Effector memory CD8-positive, alpha-beta T cell (primary cell): ENCODE data around the gene LHFPL6.

Experiments
- ATAC-seq: fragments of 150-1000 bp; cut with Tn5 transposase; replicated peaks from 2 replicates; pipeline ENCODE4 v1.10.0; 2021; ENCODE audit warnings: mild to moderate bottlenecking, moderate library complexity
- DNase-seq, 3 experiments: peaks; one replicate each; pipeline ENCODE4 v3.0.0; 2021
- H3K27ac Mint-ChIP-seq, 2 donors: one replicate each; pipeline ENCODE4 v1.8.0; 2022; ENCODE audit warnings: mild to moderate bottlenecking in 2 of 2, mixed read lengths in 2 of 2, moderate library complexity in 2 of 2
- H3K27me3 Mint-ChIP-seq, 2 donors: one replicate each; pipeline ENCODE4 v1.8.0; 2022; ENCODE audit warnings: mixed read lengths in 2 of 2
- H3K36me3 Mint-ChIP-seq: one replicate; pipeline ENCODE4 v1.8.0; 2022; ENCODE audit warnings: mild to moderate bottlenecking, moderate library complexity, mixed read lengths; ENCODE audit not compliant: insufficient read depth
- H3K4me1 Mint-ChIP-seq, 2 donors: one replicate each; pipeline ENCODE4 v1.8.0; 2022; ENCODE audit warnings: low read depth in 2 of 2, mixed read lengths in 2 of 2
- H3K4me3 Mint-ChIP-seq, 2 donors: one replicate each; pipeline ENCODE4 v1.8.0; 2022; ENCODE audit warnings: mild to moderate bottlenecking in 2 of 2, mixed read lengths in 2 of 2, moderate library complexity in 2 of 2
- H3K9me3 Mint-ChIP-seq, 2 donors: one replicate each; pipeline ENCODE4 v1.8.0; 2022; ENCODE audit warnings: mixed read lengths in 2 of 2

The LHFPL6 gene

DNA sequence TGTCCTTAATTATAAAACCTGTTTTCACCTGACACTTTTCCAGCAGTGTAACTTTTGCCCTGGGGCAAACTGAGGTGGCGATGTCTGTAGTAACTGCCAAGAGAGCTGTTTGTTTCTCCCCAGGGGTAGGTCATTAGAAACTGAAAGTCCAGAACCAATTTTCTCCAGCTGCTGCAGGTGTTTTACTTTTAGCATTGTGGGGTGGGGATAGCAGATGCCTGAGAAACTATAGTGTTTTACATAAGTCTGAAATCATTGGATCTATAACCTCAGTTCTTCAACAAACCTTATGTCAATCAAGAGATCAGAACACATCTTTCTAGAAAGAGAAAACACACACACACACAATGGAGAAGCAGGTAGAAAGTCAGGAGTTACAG lies 92.7 kb downstream of the LHFPL6 start:
- ATAC-seq: no peak
- DNase-seq: no peak
- Mint-ChIP-seq H3K27me3 (peaks cover 8 to 19% of the 10 kb centered on the region in 2 donors), H3K4me3 (no peak overlapping the region), H3K36me3 (no peaks in the 10 kb centered on the region), H3K27ac (no peak overlapping the region), H3K4me1 (no peaks in the 10 kb centered on the region), H3K9me3 (no peaks in the 10 kb centered on the region)

DNA sequence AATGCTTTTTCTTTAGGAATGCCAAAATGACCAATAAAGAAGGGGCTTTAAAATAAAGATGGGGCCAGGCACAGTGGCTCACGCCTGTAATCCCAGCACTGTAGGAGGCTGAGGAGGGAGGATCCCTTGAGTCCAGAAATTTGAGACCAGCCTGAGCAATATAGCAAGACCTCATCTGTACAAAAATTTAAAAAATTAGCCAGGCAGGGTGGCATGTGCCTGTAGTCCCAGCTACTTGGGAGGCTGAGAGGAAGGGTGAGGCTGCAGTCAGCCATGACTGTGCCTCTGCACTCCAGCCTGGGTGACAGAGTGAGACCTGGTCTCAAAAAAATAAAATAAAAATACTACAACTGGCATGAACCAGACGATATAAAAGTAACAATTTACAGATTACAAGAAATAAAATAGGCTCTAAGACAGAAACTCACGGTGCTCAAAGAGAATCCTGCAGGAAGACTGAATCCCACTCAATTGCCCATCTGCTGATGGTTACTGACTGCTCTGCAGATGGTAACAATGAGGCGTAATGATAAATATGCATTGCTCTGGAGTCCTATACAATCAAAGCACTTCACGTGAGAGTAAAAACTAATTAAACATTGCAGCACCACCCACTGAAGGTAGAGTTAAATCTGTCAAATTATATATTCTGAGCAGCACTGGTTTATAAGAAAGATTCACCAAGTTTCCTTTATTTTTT lies 93.2 kb downstream of the LHFPL6 start:
- H3K36me3 Mint-ChIP-seq: no peaks in the 10 kb centered on the region
- H3K9me3 Mint-ChIP-seq: no peaks in the 10 kb centered on the region
- DNase-seq (no peak), ATAC-seq (no peak)
- no peaks in the 10 kb centered on the region for H3K4me1 Mint-ChIP-seq
- H3K27ac Mint-ChIP-seq: no peak overlapping the region
- H3K27me3 Mint-ChIP-seq: peaks cover 13 to 19% of the 10 kb centered on the region in 2 donors
- H3K4me3 Mint-ChIP-seq: no peak overlapping the region

DNA sequence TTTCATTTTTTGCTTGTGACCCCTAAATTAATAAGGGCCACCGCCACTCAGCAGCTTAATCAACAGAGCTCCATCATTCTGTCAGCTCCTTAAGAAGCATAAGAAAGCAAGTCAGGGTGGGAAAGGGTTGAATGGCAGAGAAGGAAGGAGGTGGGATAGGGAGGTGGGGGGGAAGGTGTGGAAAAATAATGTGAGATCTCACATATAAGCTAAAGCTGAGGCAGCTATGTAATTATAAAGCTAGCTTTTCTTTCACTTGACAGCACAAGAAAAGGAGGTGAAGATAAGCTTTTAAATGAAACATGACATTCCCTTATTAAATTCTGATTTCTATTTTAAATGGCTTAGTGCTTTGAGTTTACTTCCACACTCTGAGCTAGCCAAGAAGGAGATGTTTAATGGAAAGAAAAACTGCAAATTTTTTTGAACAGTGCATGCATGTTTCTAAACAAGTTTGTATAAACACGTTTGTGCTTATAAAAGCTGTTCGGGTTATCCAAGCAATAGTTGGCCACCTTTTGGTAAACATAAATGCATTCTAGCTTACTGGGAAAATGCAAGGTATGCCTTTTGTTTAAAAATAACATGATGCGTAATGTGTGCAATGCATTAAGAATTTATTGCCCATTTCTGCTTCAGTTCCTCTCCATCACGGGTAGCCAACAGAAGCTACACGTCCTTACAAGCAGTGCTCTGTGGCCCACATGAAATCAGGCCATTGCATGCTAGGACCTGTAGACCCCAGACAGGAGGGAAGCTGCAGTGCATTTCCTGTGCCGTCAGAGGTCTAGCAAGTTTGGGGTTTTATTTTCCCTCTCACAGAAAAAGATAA lies 96.2 kb downstream of the LHFPL6 start:
- H3K4me3 Mint-ChIP-seq: no peak overlapping the region
- peaks cover 14 to 17% of the 10 kb centered on the region in 2 donors for H3K27me3 Mint-ChIP-seq
- H3K4me1 Mint-ChIP-seq: no peaks in the 10 kb centered on the region
- no peaks in the 10 kb centered on the region for H3K9me3 Mint-ChIP-seq
- no peaks in the 10 kb centered on the region for H3K36me3 Mint-ChIP-seq
- H3K27ac Mint-ChIP-seq: no peak overlapping the region
- ATAC-seq (no peak), DNase-seq (no peak)

DNA sequence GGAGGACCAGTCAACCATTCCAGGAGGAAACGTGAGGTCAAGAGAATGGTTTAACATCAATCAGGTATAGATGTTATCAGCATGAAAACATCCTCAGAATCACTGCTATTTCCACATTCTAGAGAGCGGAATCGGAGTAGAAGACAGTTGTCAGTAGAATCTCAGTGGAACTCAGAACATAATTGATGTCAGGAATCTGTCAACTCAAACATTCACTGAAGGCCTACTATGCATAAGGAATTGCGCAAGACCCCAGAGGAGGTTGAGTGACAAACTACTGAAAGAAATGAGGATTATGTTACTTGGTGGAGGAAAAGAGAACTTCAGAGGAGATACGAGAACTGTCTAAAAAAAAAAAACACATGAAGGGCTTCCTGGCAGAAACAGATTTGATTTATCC lies 97.8 kb downstream of the LHFPL6 start:
- H3K4me1 Mint-ChIP-seq: no peaks in the 10 kb centered on the region
- no peak overlapping the region for H3K27ac Mint-ChIP-seq
- ATAC-seq (no peak), DNase-seq (no peak)
- H3K9me3 Mint-ChIP-seq: no peaks in the 10 kb centered on the region
- H3K27me3 Mint-ChIP-seq: peaks cover 9 to 20% of the 10 kb centered on the region in 2 donors
- H3K4me3 Mint-ChIP-seq: no peak overlapping the region
- no peaks in the 10 kb centered on the region for H3K36me3 Mint-ChIP-seq

DNA sequence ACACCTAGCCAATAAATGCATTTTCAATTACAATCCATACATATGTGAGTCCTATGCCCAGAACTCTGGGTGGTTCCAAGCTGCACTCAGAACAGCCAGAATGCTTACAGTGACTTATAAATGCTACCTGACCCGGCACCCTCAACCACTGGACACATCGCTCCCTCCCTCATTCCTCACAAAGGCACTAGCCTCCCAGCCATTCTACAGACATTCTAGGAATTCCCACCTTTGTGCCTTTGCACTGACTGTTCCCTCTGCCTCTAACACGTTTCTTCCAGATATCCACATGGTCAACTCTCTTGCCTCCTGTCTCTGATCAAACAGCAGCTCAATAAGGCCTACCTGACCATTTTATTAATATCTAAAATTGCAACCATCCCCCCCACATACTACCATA lies 99.9 kb downstream of the LHFPL6 start:
- Mint-ChIP-seq H3K4me1 (no peaks in the 10 kb centered on the region), H3K27ac (no peak overlapping the region), H3K36me3 (no peaks in the 10 kb centered on the region), H3K9me3 (no peaks in the 10 kb centered on the region), H3K4me3 (no peak overlapping the region), H3K27me3 (peaks cover 0 to 35% of the 10 kb centered on the region in 2 donors)
- ATAC-seq: no peak
- no peak for DNase-seq

DNA sequence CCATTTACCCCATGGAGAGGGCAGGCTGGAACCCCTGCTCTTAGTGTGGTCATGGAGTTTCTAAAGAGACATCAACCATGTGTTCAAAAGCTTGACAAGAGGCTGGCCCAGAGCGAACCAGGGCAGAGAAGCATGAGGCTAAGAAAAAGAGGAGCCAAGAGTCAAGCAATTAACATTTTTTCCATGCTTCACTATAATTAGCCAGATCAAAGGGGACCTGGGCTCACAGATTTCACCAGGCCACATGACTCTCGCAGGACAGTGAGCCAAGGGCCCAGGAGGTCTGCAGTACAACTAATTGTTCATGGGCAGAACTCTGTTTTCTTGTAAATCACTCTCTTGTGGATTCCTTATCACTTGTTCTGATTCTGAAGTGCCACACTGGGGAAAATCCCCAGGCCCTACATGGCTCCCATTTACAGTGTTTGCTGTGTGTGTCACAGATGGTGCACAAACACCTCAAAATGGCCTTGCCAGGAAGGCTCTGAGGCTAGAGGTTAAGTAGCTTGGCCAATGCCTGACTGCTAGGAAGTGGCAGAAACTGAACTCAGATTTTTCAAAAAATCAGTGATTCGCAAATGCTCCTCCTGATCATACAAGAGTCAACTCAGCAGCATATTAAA lies 101.2 kb downstream of the LHFPL6 start:
- ATAC-seq: no peak

GRCh38 chr13:39499604-39500003 lies 103.4 kb downstream of the LHFPL6 start:
- DNase-seq (no peak), ATAC-seq (no peak)
- Mint-ChIP-seq H3K36me3 (no peaks in the 10 kb centered on the region), H3K4me1 (no peaks in the 10 kb centered on the region), H3K27ac (no peak overlapping the region), H3K9me3 (no peaks in the 10 kb centered on the region), H3K27me3 (peaks cover 6 to 34% of the 10 kb centered on the region in 2 donors), H3K4me3 (no peak overlapping the region)

More for the DNA sequence above, 101.2 kb downstream of the LHFPL6 start:
- no peaks in the 10 kb centered on the region for H3K36me3 Mint-ChIP-seq
- H3K27me3 Mint-ChIP-seq: peaks cover 0 to 35% of the 10 kb centered on the region in 2 donors
- no peaks in the 10 kb centered on the region for H3K9me3 Mint-ChIP-seq
- no peak overlapping the region for H3K4me3 Mint-ChIP-seq
- H3K4me1 Mint-ChIP-seq: no peaks in the 10 kb centered on the region
- H3K27ac Mint-ChIP-seq: no peak overlapping the region
- DNase-seq: no peak

DNA sequence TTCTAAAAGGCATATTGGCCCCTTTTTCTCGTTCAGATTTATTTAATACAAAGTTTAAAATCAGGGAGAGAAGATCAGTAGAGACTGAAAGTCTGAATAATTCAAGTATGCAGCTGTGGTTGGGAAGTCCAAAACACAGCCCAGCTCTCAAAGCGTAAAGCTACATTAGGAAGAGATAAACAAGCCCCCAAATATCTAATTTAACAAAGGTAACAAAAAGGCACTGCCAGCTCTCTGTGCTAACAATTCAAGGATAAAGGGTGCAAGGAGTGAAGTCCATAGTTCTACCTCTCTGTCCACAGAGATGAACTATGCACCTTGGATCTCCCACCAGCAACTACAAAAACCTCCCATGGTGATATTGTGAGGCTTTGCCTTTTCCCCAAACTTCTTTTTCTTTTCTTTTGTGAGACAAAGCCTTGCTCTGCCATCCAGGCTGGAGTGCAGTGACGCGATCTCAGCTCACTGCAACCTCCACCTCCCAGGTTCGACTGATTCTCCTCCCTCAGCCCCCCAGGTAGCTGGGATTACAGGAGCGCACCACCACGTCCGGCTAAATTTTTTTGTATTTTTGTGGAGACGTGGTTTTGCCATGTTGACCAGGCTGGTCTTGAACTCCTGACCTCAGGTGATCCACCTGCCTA lies 104.4 kb downstream of the LHFPL6 start:
- Mint-ChIP-seq H3K36me3 (no peaks in the 10 kb centered on the region), H3K9me3 (no peaks in the 10 kb centered on the region), H3K4me3 (no peak overlapping the region), H3K4me1 (no peaks in the 10 kb centered on the region), H3K27me3 (peaks cover 6 to 33% of the 10 kb centered on the region in 2 donors), H3K27ac (no peak overlapping the region)
- ATAC-seq (no peak), DNase-seq (no peak)

GRCh38 chr13:39496506-39496905 lies 106.5 kb downstream of the LHFPL6 start:
- no peak for DNase-seq
- ATAC-seq: no peak
- no peaks in the 10 kb centered on the region for H3K4me1 Mint-ChIP-seq
- H3K27me3 Mint-ChIP-seq: peaks cover 6 to 26% of the 10 kb centered on the region in 2 donors
- no peak overlapping the region for H3K4me3 Mint-ChIP-seq
- no peaks in the 10 kb centered on the region for H3K9me3 Mint-ChIP-seq
- no peak overlapping the region for H3K27ac Mint-ChIP-seq
- no peaks in the 10 kb centered on the region for H3K36me3 Mint-ChIP-seq

- Mint-ChIP-seq H3K36me3 (no peaks in the 10 kb centered on the region), H3K27ac (no peak overlapping the region), H3K4me1 (no peaks in the 10 kb centered on the region), H3K27me3 (peaks cover 6 to 18% of the 10 kb centered on the region in 2 donors), H3K9me3 (no peaks in the 10 kb centered on the region), H3K4me3 (no peak overlapping the region)
- ATAC-seq (no peak), DNase-seq (no peak)
Observed at GRCh38 chr13:39494633-39495032, 108.4 kb downstream of the LHFPL6 start.

GRCh38 chr13:39494006-39494405 lies 109.0 kb downstream of the LHFPL6 start:
- Mint-ChIP-seq H3K27me3 (peaks cover 6 to 15% of the 10 kb centered on the region in 2 donors), H3K9me3 (no peaks in the 10 kb centered on the region), H3K4me1 (no peaks in the 10 kb centered on the region), H3K4me3 (no peak overlapping the region), H3K27ac (no peak overlapping the region), H3K36me3 (no peaks in the 10 kb centered on the region)
- DNase-seq: no peak
- no peak for ATAC-seq

DNA sequence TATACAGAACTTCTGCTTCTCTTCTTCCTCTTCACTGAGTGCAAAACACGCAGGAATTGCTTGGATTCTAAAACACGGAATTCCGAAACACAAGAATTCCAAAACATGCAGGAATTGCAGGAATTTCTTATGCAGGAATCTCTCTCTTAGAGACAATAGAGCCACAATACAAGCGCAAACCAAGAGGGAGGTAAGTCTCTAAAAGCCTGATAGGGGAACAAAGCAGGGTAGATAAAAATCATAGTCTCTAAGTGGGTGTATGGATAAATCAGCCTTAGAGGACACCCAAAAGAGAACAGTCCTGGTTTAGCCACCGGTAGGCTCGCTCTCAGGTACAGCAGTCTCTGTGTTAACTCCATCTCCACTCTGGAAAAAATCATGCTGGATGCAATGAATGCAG lies 112.9 kb downstream of the LHFPL6 start:
- H3K4me1 Mint-ChIP-seq: no peaks in the 10 kb centered on the region
- no peak overlapping the region for H3K27ac Mint-ChIP-seq
- H3K9me3 Mint-ChIP-seq: no peaks in the 10 kb centered on the region
- ATAC-seq (no peak), DNase-seq (no peak)
- no peak overlapping the region for H3K4me3 Mint-ChIP-seq
- H3K36me3 Mint-ChIP-seq: no peaks in the 10 kb centered on the region
- peaks cover 6 to 13% of the 10 kb centered on the region in 2 donors for H3K27me3 Mint-ChIP-seq

DNA sequence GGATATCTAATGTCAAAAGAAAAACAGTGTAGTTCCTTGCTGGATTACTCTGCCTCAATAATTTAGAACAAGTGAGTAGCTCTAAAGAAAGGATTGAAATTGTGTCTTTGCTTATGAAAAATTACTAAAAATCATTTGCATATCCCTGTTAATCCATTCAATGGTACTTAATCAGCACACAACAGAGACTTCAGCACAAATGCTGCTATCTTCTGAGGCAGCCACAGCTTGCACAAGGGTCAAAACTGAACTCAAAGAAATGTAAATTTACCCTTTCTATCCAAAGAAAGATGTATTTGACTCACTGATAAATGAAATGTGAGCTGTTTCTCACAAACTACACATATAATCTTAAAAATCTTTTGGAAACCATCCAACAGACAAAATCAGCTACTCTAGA lies 116.2 kb downstream of the LHFPL6 start:
- H3K9me3 Mint-ChIP-seq: no peaks in the 10 kb centered on the region
- no peaks in the 10 kb centered on the region for H3K4me1 Mint-ChIP-seq
- peaks cover 0 to 6% of the 10 kb centered on the region in 2 donors for H3K27me3 Mint-ChIP-seq
- H3K27ac Mint-ChIP-seq: no peak overlapping the region
- no peak overlapping the region for H3K4me3 Mint-ChIP-seq
- DNase-seq (no peak), ATAC-seq (no peak)
- H3K36me3 Mint-ChIP-seq: no peaks in the 10 kb centered on the region
